OCI-LY3 (cell line): ENCODE results near the gene CLPTM1L.

Experiments used
- H2AFZ ChIP-seq: fragments of 200-600, 300-600 bp; shearing (Covaris generic); 2 replicates; pipeline ENCODE4 v1.6.0; 2014; ENCODE audit warnings: antibody characterized with exemption, low read depth, low read length
- H3K27ac ChIP-seq: fragments of 200-600, 300-600 bp; sonication (generic); 2 replicates; pipeline ENCODE4 v1.5.1; 2014; ENCODE audit warnings: mild to moderate bottlenecking, low read length, moderate library complexity, mixed read lengths
- H3K27me3 ChIP-seq: fragments of 200-600, 300-600 bp; sonication (generic); 2 replicates; pipeline ENCODE4 v1.6.1; 2014; ENCODE audit warnings: low read depth, low read length, mixed read lengths
- H3K36me3 ChIP-seq: fragments of 200-600, 300-600 bp; sonication (generic); replicated peaks from 2 replicates; pipeline ENCODE3; 2014; ENCODE audit warnings: low read depth, low read length, mixed read lengths
- H3K4me1 ChIP-seq: fragments of 300-600, 200-600 bp; sonication (generic); 2 replicates; pipeline ENCODE4 v1.6.1; 2014; ENCODE audit warnings: low read length, mixed read lengths
- H3K4me2 ChIP-seq: fragments of 200-600, 300-600 bp; sonication (generic); 2 replicates; pipeline ENCODE4 v1.6.1; 2014; ENCODE audit warnings: low read length, mixed read lengths
- H3K4me3 ChIP-seq: fragments of 300-600, 200-600 bp; sonication (generic); 2 replicates; pipeline ENCODE4 v1.5.1; 2014; ENCODE audit warnings: antibody characterized with exemption, mild to moderate bottlenecking, low read length, moderate library complexity
- H3K79me2 ChIP-seq: fragments of 300-600, 200-600 bp; shearing (Covaris generic); 2 replicates; pipeline ENCODE4 v1.6.1; 2014; ENCODE audit warnings: mild to moderate bottlenecking, low read length, mixed read lengths
- H3K9ac ChIP-seq: fragments of 300-600, 200-600 bp; shearing (Covaris generic); 2 replicates; pipeline ENCODE4 v1.6.0; 2014; ENCODE audit warnings: mild to moderate bottlenecking, low read length, moderate library complexity
- H3K9me3 ChIP-seq: fragments of 200-600, 300-600 bp; shearing (Covaris generic); 2 replicates; pipeline ENCODE4 v1.6.1; 2014; ENCODE audit warnings: low read length, mixed read lengths; ENCODE audit not compliant: insufficient read depth
- H4K20me1 ChIP-seq: fragments of 200-600, 300-600 bp; sonication (generic); 2 replicates; pipeline ENCODE4 v1.6.1; 2016; ENCODE audit warnings: low read length, mixed read lengths; ENCODE audit not compliant: insufficient read depth
- EZH2phosphoT487 ChIP-seq: fragments of 200-600 bp; shearing (Covaris generic); IDR thresholded peaks from 2 replicates; pipeline ENCODE4 v1.6.1; 2018; ENCODE audit warnings: antibody characterized with exemption, mixed run types, low read depth
- TF ChIP-seq, protein P1 (sequence below): fragments of 200-600, 300-600 bp; sonication (generic); IDR thresholded peaks from 2 replicates; pipeline ENCODE4 v1.5.1; 2014; ENCODE audit warnings: antibody characterized with exemption, low read length, low read depth

CLPTM1L gene

DNA sequence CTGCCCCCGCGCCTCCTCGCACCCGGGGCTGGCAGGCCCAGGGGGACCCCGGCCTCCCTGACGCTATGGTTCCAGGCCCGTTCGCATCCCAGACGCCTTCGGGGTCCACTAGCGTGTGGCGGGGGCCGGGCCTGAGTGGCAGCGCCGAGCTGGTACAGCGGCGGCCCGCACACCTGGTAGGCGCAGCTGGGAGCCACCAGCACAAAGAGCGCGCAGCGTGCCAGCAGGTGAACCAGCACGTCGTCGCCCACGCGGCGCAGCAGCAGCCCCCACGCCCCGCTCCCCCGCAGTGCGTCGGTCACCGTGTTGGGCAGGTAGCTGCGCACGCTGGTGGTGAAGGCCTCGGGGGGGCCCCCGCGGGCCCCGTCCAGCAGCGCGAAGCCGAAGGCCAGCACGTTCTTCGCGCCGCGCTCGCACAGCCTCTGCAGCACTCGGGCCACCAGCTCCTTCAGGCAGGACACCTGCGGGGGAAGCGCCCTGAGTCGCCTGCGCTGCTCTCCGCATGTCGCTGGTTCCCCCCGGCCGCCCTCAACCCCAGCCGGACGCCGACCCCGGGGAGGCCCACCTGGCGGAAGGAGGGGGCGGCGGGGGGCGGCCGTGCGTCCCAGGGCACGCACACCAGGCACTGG is 50.6 kb downstream of the CLPTM1L start:
- no peaks in the 10 kb centered on the region for H3K79me2 ChIP-seq
- H3K27me3 ChIP-seq, result no peaks in the 10 kb centered on the region
- H3K9ac ChIP-seq, result peak overlapping the region; percentile 24; the same call in 1 of the 2 replicates
- peaks cover 4% of the 10 kb centered on the region; the same call in 1 of the 2 replicates for H3K4me1 ChIP-seq
- peak overlapping the region; percentile 71 for H3K4me3 ChIP-seq
- H3K36me3 ChIP-seq, result no peaks in the 10 kb centered on the region
- H4K20me1 ChIP-seq, result no peaks in the 10 kb centered on the region
- no peaks in the 10 kb centered on the region for H3K9me3 ChIP-seq
- TF ChIP-seq EZH2phosphoT487, result no peak
- H3K4me2 ChIP-seq, result peak overlapping the region; percentile 46
- no peak overlapping the region for H3K27ac ChIP-seq
- no peak overlapping the region for H2AFZ ChIP-seq

DNA sequence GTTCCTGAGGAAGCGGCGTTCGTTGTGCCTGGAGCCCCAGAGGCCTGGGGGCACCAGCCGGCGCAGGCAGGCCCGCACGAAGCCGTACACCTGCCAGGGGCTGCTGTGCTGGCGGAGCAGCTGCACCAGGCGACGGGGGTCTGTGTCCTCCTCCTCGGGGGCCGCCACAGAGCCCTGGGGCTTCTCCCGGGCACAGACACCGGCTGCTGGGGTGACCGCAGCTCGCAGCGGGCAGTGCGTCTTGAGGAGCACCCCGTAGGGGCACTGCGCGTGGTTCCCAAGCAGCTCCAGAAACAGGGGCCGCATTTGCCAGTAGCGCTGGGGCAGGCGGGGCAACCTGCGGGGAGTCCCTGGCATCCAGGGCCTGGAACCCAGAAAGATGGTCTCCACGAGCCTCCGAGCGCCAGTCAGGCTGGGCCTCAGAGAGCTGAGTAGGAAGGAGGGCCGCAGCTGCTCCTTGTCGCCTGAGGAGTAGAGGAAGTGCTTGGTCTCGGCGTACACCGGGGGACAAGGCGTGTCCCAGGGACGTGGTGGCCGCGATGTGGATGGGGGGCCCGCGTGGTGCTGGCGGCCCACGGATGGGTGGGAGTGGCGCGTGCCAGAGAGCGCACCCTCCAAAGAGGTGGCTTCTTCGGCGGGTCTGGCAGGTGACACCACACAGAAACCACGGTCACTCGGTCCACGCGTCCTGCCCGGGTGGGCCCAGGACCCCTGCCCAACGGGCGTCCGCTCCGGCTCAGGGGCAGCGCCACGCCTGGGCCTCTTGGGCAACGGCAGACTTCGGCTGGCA is 51.3 kb downstream of the CLPTM1L start:
- H3K4me2 ChIP-seq, result peak overlapping the region; percentile 46; the same call in 1 of the 2 replicates
- TF ChIP-seq EZH2phosphoT487, result no peak
- TF ChIP-seq, protein P1, sequence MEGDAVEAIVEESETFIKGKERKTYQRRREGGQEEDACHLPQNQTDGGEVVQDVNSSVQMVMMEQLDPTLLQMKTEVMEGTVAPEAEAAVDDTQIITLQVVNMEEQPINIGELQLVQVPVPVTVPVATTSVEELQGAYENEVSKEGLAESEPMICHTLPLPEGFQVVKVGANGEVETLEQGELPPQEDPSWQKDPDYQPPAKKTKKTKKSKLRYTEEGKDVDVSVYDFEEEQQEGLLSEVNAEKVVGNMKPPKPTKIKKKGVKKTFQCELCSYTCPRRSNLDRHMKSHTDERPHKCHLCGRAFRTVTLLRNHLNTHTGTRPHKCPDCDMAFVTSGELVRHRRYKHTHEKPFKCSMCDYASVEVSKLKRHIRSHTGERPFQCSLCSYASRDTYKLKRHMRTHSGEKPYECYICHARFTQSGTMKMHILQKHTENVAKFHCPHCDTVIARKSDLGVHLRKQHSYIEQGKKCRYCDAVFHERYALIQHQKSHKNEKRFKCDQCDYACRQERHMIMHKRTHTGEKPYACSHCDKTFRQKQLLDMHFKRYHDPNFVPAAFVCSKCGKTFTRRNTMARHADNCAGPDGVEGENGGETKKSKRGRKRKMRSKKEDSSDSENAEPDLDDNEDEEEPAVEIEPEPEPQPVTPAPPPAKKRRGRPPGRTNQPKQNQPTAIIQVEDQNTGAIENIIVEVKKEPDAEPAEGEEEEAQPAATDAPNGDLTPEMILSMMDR, result no peak
- H3K9ac ChIP-seq, result no peak overlapping the region
- H2AFZ ChIP-seq, result no peak overlapping the region
- no peak overlapping the region for H3K27ac ChIP-seq
- no peaks in the 10 kb centered on the region for H3K27me3 ChIP-seq
- H3K79me2 ChIP-seq, result no peaks in the 10 kb centered on the region
- no peaks in the 10 kb centered on the region for H4K20me1 ChIP-seq
- H3K9me3 ChIP-seq, result no peaks in the 10 kb centered on the region
- no peaks in the 10 kb centered on the region for H3K36me3 ChIP-seq
- H3K4me1 ChIP-seq, result peaks cover 4% of the 10 kb centered on the region; the same call in 1 of the 2 replicates
- no peak overlapping the region for H3K4me3 ChIP-seq

DNA sequence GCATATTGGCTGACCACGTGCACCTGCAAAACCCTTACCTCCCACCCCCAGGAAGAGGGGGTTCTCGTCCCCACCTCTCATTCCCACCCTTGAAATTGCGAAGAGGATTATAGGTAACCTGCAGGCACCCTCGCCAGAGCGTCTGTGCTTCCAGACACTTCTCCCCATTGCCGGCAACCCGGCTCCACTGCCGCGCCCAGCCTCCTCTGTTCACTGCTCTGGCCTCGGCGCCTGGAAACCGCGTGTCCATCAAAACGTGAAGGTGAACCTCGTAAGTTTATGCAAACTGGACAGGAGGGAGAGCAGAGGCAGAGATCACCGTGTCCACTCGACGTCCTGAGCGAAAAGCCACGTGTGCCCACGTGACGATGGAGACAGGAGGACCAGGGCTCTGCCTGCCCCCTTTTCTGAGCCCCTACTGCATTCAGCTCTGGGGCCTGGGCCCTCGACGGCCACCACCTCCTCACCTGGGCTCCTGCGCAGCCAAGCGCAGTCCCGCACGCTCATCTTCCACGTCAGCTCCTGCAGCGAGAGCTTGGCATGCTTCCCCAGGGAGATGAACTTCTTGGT is 52.0 kb downstream of the CLPTM1L start:
- Histone ChIP-seq H3K9me3 (no peaks in the 10 kb centered on the region), H2AFZ (no peak overlapping the region), H3K36me3 (no peaks in the 10 kb centered on the region), H4K20me1 (no peaks in the 10 kb centered on the region), H3K4me3 (no peak overlapping the region), H3K4me1 (peaks cover 4% of the 10 kb centered on the region; the same call in 1 of the 2 replicates), H3K9ac (no peak overlapping the region), H3K27ac (no peak overlapping the region), H3K79me2 (no peaks in the 10 kb centered on the region), H3K4me2 (no peak overlapping the region), H3K27me3 (no peaks in the 10 kb centered on the region)
- TF ChIP-seq, protein P1, result no peak
- TF ChIP-seq EZH2phosphoT487, result no peak

DNA sequence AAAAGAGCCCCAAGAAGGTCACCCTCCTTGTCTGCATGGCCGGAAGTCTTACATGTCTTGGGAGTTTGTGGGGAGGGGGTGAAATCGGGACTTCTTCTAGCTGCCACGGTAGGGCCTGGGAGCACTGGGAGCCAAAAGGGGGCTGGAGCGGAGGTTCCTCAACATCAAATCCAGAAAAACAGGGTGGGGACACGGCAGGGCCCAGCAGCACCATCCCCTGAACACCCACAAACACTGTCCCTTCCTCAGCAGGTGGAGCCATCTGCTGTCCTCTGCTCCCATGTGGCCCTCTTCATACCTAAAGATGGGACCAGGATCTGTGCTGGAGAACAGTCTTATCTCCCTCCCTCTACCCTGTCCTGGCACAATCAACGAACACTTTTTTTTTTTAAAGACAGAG is 52.8 kb downstream of the CLPTM1L start:
- H3K4me3 ChIP-seq, result no peak overlapping the region
- H3K27me3 ChIP-seq, result no peaks in the 10 kb centered on the region
- H2AFZ ChIP-seq, result no peak overlapping the region
- no peaks in the 10 kb centered on the region for H3K79me2 ChIP-seq
- H3K9ac ChIP-seq, result no peak overlapping the region
- no peaks in the 10 kb centered on the region for H4K20me1 ChIP-seq
- H3K9me3 ChIP-seq, result no peaks in the 10 kb centered on the region
- no peak overlapping the region for H3K27ac ChIP-seq
- no peak for TF ChIP-seq EZH2phosphoT487
- TF ChIP-seq, protein P1, result no peak
- H3K36me3 ChIP-seq, result no peaks in the 10 kb centered on the region
- peaks cover 1% of the 10 kb centered on the region; the same call in 1 of the 2 replicates for H3K4me1 ChIP-seq
- no peak overlapping the region for H3K4me2 ChIP-seq
